GM13976 (cell line): ENCODE measurements around the gene HTT.

Experiments
- DNase-seq: peaks from one replicate; pipeline ENCODE4 v3.0.0; 2012; ENCODE audit warnings: low spot score
- CTCF ChIP-seq: IDR thresholded peaks from 2 replicates; pipeline ENCODE4 v1.5.1; 2012; ENCODE audit warnings: borderline replicate concordance, mild to moderate bottlenecking; ENCODE audit not compliant: insufficient read depth; ENCODE audit errors: extremely low read depth, missing control alignments, control extremely low read depth
- in situ Hi-C: fragments of 300-500 bp; cut with MboI; formaldehyde crosslinking; loops from one replicate; pipeline ENCODE4 v1.12.0; 2022; ENCODE audit warnings: low sequenced_read_pairs, mixed read lengths, inconsistent platforms; ENCODE audit not compliant: unreplicated experiment

The HTT gene

DNA sequence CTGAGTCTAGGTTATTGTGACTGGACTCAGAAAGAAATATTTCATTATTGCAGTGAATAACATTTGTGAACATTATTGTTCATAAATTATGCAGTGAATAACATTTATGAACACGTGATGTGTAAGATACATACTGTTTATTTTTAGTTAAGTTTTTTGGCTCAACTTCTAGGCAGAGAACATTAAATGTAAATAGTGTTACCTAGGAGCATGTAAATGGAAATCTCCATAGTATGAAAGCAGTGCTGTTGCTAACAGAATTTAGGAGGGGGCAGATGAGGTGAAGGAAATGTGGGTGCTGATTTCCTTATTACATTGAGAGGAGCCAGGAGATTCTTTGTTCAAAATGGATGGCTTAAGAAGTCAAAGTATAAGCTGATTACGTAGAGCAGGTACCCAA, 45.0 kb downstream of the HTT start:
- in situ Hi-C loops = no loop called here
- DNase-seq = no peak
- no peak for TF ChIP-seq CTCF

- TF ChIP-seq CTCF = no peak
- in situ Hi-C loops = no loop called here
- DNase-seq = no peak
Measured at GRCh38 chr4:3121110-3121509, 46.6 kb downstream of the HTT start.

GRCh38 chr4:3121596-3121995, 47.1 kb downstream of the HTT start:
- TF ChIP-seq CTCF = no peak
- in situ Hi-C loops = no loop called here
- DNase-seq = no peak

DNA sequence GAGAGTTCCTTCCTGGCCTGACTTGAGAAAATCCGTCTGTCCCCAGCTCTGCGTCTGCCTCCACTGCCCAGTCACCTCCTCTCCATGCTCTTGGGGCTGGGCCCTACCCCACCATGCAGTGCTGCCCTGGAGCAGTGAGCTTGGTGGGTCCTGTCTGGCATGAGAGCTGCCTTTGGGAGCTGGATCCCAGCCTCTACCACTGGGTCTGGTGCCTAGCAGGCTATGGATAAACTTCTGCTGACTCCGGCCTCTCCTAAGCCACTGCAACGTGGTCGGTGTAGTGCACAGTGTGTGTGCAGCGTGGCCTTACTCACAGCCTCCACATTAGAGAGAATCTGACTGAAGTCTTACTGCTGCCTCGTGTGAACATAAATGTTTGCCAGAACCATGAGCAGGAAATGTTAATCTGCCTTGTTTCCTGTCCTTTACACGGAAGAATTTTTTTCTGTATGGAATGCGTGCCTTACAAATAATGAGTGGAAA, 47.6 kb downstream of the HTT start:
- no peak for TF ChIP-seq CTCF
- DNase-seq = no peak
- in situ Hi-C loops = no loop called here

DNA sequence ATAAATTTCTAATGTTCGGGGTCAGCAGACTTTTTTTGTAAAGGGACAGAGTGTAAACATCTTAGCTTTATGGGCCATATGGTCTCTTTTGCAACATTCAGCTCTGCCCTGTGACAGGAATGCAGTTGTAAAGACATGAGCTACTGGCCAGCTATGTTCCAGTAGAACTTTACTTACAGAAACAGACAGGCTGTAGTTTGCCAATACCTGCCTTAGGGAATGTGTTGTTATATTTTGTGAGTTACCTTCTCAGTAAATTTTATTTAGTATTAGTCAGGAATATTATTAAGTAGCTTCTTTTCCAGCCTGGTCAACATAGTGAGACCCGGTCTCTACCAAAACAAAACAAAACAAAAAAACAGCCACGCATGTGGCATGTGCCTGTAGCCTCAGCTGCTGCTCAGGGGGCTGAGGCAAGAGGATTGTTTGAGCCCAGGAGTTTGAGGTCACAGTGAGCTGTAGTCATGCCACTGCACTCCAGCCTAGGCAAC, 48.7 kb downstream of the HTT start:
- no peak for TF ChIP-seq CTCF
- in situ Hi-C loops = no loop called here
- DNase-seq = no peak

DNA sequence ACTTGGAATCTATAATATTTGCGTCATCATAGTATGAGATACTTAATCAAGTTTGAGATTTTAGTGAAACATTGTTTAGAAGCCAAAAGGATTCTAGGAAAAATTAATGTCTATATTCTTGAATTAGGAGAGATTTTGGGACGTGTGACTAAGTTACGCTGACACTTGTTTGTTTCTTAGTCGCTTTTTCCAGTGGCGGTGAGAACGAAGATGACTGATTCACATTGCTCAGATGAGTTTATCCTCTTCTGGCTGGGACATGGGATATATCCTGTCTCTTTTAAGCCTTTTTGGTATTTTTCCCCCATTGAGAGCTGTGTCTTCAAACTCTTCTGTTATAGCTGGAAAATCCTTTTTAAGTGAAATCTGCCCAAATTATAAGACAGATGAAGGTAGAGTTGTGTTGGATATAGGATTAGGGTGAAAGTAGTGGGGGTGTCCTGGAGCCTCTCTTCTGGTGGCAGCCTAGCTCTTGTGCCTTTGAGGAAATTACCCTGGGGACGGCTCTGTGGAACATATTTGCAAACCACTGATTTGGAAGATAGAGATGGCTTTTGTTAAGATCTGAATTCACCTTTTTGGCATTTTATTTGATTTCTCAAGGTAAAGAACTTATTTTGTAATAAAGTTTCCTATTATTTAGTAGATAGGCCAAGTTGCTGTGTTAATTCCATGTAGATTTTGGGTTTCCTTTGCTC, 49.7 kb downstream of the HTT start:
- in situ Hi-C loops = no loop called here
- no peak for DNase-seq
- no peak for TF ChIP-seq CTCF

DNA sequence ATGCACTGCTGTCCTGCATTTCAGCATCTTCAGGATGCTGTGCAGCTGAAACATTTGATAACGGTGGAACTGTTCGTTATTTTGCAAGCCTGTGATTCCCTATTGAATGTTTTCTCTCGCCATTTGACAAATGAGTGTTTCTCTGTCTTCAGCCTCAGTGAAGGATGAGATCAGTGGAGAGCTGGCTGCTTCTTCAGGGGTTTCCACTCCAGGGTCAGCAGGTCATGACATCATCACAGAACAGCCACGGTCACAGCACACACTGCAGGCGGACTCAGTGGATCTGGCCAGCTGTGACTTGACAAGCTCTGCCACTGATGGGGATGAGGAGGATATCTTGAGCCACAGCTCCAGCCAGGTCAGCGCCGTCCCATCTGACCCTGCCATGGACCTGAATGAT, 52.6 kb downstream of the HTT start:
- DNase-seq = no peak
- in situ Hi-C loops = no loop called here
- no peak for TF ChIP-seq CTCF
